GM21381 (cell line): ENCODE results near the gene BAZ1B.
"Not testable (repeated sequence)": the region's sequence is repeated elsewhere in the genome, so short reads cannot be mapped to it uniquely, and the experiment has no call there.

Experiments
- ATAC-seq: cut with Tn5 transposase; IDR thresholded peaks from one replicate; pipeline ENCODE4 v1.9.1; 2021; ENCODE audit warnings: mild to moderate bottlenecking, moderate library complexity; ENCODE audit not compliant: unreplicated experiment

Gene BAZ1B

DNA sequence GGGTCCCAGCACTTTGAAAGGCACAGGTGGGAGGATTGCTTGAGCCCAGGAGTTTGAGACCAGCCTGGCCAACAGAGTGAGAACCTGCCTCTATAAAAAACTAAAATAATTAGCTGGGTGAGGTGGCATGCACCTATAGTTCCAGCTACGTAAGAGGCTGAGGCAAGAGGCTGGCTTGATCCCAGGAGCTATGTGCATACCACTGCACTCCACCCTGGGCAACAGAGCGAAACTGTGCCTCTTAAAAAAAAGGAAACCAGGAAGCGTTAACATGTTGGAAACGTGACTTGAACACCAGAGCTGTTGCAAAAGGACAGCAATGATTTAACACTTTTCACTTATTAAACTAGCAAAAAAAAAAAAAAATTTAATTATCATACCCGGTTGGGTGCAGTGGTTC is 12.6 kb downstream of the BAZ1B start:
- no peak for ATAC-seq

DNA sequence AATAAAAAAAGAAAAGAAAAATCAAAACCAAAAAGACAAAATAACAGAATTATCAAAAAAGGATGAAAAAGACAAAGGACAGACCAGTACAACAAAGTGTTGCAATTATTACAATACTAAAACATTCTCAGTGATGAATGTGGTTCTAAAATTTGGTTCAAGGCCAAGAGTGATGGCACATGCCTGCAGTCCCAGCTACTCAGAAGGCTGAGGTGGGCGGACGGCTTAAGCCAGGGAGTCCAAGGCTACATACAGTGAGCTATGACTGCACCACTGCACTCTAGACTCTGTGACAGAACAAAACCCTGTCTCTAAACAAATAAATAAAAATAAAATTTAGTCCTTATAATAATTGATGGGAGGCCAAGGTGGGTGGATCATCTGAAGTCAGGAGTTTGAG is 14.5 kb downstream of the BAZ1B start:
- no peak for ATAC-seq

DNA sequence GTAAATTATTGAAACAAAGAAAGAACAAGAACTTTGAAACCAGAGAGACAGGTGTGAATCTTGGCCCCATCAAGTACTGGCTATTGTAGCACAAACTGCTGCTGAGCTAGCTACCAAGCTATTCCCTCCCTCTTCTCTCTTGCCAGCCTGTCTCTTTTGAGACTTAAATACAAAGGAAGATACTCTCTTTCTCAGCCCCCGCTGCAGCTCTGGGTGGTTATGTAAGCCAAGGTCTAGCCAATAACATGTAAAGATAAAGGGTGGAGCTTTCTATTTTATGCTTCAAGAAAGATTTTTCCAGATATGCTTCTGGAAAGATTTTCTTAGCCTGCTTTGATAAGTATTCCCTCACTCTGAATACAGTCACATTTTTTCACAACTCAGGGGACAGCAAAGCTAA is 17.2 kb downstream of the BAZ1B start:
- ATAC-seq = no peak

DNA sequence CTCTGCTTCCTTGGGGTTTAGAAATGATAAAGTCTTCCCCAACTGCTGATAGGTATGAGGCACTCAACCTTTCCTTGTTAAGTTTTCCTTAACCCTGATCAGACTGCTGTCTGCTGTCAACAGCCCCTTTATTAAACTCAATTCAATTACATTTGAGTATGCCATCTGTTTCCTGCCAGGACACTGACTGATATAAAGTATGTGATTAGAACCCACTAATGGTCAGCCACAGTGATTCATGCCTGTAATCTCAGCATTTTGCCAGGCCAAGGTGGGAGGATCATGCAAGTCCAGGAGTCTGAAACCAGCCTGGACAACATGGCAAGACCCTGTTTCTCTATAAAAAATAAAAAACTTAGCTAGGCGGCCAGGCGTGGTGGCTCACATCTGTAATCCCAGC is 18.1 kb downstream of the BAZ1B start:
- ATAC-seq = no peak

DNA sequence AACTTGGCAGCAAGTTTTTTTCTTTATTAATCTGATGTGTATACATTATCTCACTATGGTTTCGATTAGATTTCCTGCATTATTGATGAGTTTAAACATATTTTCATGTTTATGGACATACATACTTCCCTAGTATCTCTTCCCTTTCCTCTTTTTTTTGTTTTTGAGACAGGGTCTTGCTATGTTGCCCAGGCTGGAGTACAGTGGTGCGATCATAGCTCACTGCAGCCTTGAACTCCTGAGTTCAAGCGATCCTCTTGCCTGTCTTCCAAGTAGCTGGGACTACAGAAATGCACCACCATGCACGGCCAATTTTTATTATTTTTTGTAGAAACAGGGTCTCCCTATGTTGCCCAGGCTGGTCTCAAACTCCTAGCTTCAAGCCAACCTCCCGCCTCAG is 18.9 kb downstream of the BAZ1B start:
- no peak for ATAC-seq

DNA sequence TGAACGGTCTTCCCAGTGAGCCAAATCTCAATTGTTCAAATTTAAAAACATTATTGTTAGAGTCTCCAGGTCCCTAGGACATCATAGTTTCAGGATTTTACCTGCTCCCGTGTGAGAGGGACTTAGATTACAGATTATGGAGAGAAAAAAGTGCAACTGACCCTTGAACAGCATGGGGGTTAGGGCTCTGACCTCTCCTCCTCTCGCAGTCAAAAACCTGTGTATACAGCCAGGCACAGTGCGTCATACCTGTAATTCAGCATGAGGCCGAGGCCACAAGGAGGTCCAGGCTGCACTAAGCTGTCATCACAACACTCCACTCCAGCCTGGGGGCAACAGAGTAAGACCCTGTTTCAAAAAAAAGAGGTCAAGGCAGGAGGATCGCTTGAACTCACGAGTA is 25.5 kb downstream of the BAZ1B start:
- ATAC-seq = no peak

DNA sequence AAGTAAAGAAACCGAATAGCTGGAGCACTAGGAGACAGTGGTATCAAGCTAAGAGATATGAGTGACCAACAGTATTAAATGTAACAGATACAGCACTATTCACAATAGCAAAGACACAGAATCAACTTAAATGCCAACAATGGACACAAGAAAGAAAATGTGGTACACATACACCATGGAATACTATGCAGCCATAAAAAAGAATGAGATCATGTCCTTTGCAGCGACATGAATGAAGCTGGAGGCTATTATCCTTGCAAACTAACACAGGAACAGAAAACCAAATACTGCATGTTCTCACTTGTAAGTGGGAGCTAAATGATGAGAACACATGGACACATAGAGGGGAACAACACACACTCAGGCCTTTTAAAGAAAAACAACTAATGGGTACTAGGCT is 26.6 kb downstream of the BAZ1B start:
- ATAC-seq = not testable (repeated sequence)

DNA sequence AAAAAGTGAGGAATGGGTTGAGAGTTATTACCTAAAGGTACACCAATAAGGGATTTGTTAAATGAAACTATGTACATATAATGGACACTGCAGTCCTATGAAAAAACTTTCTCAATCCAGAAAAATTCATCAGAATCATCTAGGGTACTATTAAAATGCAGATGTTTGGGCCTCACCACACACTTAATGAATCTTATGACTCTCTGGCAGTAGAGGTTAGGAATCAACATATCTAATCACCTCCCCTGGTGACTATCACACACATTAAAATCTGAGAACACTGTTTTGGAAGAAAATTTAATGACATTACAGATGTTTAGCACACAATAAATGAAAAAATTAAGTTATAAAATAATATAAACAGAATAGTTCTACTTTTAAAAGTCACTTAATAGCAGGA is 32.1 kb downstream of the BAZ1B start:
- ATAC-seq = no peak

DNA sequence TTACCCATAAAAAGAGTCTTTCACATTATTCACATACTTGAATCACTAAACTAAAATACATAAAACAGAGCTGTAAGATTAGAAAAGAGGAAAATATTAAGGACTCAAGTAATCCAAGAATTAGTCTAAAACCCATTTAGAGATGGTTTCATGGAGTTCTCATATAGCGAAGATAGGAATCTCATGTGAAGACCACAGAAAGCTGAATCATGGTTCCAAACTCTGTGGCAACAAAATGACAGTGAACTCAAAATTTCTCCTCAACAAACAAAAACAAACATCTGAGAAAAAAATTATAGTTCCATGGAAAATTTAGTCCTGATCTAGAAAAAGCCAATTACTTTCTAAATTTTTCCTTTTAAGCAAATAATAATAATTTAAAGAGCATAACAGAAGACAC is 34.6 kb downstream of the BAZ1B start:
- no peak for ATAC-seq

DNA sequence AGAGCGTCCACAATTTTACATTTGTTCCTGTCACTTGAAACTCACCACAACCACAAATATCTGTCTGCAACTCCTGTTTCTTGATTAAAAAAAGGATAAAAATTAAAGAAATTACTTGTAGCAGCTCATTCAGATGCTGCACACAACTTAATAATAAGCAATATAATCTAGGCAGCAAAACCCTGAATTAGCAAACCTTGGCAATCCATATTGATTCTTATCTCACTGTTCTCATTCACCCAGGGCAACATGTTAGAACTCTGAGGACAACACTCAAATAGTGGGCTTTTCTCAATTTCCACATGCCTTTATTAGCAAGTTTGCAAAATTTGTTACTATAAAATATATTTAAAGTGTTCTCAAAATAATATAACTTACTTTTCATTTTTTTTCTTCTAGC is 38.9 kb downstream of the BAZ1B start:
- no peak for ATAC-seq

DNA sequence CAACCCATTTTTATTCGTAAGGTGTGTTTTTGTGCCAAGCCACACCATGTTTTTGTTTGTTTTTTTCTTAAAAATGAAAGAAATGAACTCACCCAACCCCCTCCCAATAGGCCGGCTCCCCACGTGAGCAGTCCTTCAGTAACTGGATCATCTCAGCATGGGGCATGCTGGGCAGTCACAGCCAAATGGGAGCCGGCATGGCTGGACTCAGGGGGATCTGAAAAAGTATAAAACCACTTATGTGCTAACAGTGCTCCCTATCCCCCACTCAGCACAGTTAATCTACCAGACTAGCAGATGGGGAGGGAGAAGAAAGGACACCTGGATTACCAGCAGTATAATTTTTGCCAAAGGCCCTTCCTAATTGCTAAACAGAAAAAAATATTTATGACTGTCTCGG is 39.3 kb downstream of the BAZ1B start:
- ATAC-seq = no peak

DNA sequence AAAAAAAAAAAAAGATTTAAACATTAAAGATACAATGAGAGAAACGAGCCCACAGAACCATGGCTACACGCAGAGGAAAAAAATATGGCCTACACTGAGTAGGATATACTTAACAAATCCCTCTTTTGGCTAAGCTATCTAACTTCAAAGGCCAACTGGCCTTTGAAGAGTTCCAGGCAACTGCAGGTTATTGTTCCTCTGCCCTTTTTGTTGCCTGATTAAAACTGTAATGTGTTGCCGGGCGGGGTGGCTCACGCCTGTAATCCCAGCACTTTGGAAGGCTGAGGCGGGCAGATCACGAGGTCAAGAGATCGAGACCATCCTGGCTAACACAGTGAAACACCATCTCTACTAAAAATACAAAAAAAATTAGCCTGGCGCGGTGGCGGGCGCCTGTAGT is 40.6 kb downstream of the BAZ1B start:
- not testable (repeated sequence) for ATAC-seq

DNA sequence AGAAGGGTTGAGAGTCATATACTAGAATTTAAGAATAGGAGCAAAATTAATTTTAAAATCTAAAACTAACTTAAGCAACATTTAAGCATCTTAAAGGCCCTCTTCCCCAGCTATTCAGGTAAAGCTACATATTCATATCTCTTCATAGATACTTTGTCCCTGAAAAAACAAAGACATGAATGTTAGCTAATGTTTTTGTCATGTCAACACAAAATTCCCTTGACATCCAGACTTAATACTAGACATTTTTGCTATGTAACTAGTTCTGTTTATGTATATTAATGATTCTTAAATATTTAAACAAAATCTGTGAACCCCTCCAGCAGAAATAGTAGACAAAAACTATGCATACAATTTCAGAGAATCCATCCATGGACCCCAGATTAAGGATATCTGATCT is 43.5 kb downstream of the BAZ1B start:
- no peak for ATAC-seq

DNA sequence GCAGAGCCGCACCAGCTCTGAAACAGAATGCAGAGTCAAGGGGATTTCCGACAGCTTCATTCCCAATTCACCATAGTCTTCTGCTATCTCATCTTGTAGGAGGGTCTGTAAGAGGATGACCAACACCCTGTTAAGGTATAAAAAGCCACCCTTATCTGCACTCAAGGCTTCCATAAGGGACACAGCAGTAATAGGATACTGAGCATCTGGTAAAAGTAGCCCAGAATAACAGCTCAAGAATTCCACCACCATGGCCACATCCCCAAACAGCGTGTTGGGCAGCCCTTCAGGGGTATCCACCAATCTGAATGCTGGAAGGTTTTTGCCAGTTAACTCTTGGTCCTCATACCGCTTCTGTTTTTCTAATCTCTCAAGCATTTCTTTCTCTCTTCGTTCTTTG is 44.7 kb downstream of the BAZ1B start:
- ATAC-seq = no peak

DNA sequence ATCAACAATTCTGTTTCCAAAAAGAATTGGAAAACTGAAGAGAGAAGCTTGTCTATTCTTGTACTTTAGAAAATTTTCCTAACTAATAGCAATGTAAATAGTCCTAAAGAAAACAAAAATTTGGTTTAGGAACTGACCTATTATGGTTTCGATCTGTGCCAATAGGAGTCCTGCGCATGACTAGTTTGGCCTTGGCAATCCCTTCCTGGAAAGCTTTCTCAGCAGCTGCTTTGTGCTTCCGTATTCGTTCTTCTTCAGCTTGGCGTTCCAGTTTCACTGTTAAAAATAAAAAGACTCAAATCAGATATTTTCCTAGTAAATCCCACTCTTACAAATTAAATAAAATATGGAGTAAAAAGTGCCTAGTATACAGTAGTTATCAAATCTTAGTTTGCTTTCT is 51.9 kb downstream of the BAZ1B start:
- ATAC-seq = no peak

DNA sequence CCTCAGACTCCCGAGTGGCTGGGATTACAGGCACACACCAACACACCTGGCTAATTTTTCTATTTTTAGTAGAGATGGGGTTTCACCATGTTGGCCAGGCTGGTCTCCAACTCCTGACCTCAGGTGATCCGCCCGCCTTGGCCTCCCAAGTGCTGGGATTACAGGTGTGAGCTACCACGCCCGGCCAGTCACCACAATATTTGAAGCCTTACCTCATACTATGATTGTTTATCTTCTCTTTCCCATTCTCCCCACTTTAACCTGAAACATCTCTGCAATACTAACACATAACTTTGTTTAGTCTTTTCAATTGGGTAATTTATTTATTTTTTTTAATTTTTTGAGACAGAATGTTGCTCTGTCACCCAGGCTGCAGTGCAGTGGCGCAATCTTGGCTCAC is 55.0 kb downstream of the BAZ1B start:
- ATAC-seq = not testable (repeated sequence)

DNA sequence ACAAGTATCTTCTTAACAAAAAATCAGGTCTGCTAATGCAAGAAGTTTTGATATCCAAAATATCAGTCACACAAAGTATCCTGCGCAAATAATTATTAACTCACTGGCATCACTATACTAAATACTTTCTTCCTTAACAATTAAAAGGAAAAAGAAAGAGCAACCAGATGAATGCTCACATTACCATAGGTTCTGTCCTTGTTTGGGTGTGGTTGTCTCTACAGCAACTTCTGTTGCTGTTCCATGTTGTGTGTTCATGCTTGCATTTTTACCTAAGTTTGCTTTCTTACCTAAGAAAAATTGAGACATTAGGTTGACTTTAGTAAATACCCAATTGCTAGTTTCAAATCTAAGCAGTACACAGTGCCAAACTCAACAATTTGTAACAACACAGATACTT is 56.0 kb downstream of the BAZ1B start:
- ATAC-seq = no peak

DNA sequence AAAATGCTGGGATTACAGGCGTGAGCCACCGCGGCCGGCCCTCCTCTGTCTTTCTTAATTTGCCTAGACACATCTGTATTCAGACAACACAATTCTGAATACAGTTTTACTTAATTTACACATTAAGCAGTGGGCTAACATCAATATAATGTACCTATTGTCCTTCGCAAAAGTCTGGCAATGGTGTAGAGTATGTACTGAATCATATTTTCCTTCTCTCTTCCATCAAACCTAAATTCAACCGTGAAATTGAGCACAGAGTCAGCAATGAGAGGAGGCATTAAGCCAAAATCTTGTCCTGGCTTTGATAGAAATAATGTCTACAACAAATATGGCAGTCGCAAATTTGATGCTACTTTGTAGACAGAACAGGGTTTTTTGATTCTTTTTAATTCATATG is 58.1 kb downstream of the BAZ1B start:
- ATAC-seq = no peak

DNA sequence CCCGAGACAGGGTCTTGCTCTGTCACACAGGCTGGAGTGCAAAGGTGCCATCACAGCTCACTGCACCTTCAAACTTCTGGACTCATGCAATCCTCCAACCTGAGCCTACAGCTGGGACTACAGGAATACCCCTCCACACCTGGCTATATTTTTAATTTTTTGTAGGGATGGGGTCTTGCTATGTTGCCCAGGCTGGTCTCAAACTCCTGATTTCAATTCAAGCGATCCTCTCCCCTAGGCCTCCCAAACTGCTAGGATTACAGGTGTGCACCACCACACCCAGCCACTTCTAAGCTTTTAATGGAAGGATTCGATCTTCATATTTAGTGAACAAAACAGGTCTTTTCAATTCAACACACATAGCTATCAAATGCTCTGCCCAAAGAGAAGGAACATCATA is 58.8 kb downstream of the BAZ1B start:
- ATAC-seq = no peak

DNA sequence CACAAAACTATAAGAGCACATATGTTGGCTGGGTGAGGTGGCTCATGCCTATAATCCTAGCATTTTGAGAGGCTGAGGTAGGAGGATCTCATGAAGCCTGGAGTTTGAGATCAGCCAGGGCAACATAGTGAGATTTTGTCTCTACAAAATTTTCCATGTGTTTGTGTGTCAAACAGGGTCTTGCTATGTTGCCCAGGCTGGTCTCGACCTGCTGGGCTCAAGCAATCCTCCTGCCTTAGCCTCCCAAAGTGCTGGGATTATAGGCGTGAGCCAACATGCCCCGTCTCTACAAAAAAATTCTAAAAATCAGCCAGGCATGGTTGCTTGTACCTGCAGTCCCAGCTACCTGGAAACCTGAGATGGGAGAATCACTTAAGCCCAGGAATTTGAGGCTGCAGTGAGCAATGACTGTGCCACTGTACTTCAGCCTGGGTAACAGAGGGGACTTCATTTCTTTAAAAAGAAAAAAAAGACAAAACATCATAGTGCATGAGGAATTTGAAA is 60.3 kb downstream of the BAZ1B start:
- ATAC-seq = no peak

DNA sequence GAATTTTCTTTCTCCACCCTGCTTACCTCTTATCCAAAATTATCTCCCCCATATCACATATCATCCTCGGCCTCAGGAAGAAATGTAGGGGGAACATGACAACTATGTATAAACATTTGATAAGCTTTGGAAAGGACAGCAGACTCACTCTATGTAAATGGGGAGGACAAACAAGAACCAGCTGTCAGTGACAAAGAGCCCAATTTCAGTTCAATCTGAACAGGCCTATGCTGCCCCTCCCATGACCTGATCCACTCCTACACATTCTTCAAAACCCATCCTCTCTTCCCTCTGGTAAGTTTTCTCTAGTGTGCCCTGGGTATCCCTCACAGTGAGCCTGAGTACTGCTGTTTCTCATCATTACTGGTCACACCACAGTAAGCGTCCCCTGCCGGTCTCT is 67.7 kb downstream of the BAZ1B start:
- no peak for ATAC-seq

DNA sequence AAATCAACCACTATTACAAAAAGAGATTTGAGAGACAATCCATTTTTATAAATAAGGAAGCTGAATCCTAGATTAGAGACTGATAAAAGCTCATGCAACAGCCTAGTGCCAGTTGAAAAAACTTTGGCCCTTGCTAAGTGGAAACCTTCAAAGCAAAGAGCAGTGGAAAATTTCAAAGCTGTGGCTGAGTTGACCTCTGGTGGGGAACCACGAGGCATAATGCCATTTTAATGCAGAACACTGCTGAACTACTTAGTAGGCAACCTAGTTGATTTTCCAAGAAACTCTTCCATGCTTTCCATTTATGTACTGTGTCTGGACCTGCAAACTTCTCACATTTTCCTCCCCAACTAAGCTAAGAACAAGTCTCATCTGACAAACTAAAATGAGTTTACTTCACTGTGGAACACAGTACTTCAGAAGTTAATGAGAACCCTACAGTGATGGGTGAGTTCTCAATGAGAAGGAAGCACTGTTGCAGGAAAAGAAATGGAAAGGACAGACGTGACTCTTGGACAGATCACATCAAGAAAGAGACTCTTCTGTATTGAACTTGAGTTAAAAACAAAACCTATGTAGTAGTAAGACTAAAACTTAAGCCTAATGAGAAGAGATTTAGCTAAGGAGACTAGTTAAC is 69.0 kb downstream of the BAZ1B start:
- ATAC-seq = no peak

DNA sequence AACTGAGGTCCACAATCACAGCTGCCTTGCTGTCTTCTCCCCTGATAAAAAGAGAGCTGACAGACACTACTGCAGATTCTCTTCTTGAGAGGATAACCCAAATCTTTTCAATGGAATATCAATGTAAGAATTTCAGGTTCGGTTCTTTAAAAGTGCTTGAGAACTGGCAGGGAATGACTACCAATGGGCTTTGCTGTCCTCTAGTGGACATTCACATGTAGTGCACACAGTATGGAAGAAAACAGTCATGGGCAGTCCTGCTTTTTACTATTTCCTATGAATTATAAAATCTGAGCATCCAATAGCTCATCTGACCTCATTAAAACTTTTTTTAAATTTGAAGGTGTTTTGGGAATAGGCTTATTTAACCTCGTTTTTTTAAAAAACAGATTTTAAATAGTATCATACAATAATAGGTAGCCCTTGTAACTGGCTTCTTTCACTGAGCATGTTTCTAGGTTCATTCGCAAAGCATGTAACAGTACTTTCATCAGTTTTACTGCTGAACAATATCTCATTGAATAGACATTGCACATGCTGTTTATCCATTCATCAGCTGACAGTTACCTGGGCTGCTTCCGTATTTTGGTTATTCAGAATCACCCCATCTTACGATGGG is 70.2 kb downstream of the BAZ1B start:
- ATAC-seq = no peak
